GM19328 (cell line): ENCODE data around the gene TTC7B.

ENCODE experiments used
- ATAC-seq: cut with Tn5 transposase; IDR thresholded peaks from one replicate; pipeline ENCODE4 v1.9.1; 2021; ENCODE audit warnings: mild to moderate bottlenecking, moderate library complexity; ENCODE audit not compliant: unreplicated experiment

Gene TTC7B

GRCh38 chr14:90778571-90779255 lies 37.5 kb downstream of the TTC7B start:
- no peak for ATAC-seq

GRCh38 chr14:90777830-90778485 lies 38.3 kb downstream of the TTC7B start:
- ATAC-seq = no peak

- ATAC-seq = no peak
These were observed 38.9 kb downstream of the TTC7B start for GRCh38 chr14:90777358-90777757.

- ATAC-seq = no peak
These were observed 40.8 kb downstream of the TTC7B start for GRCh38 chr14:90775441-90775840.

- no peak for ATAC-seq
These were observed 41.9 kb downstream of the TTC7B start for GRCh38 chr14:90774316-90774715.

- ATAC-seq = no peak
These were observed 42.5 kb downstream of the TTC7B start for GRCh38 chr14:90773705-90774104.

GRCh38 chr14:90773196-90773486 lies 43.1 kb downstream of the TTC7B start:
- ATAC-seq = no peak

GRCh38 chr14:90767899-90768298 lies 48.3 kb downstream of the TTC7B start:
- ATAC-seq = no peak

- no peak for ATAC-seq
These were observed 55.5 kb downstream of the TTC7B start for GRCh38 chr14:90760591-90761316.

GRCh38 chr14:90760078-90760444 lies 56.2 kb downstream of the TTC7B start:
- ATAC-seq = no peak

GRCh38 chr14:90759370-90760077 lies 56.7 kb downstream of the TTC7B start:
- ATAC-seq = no peak

GRCh38 chr14:90758959-90759358 lies 57.3 kb downstream of the TTC7B start:
- ATAC-seq = no peak

- peak; percentile 81 for ATAC-seq
These were observed 58.0 kb downstream of the TTC7B start for GRCh38 chr14:90758028-90758889.

GRCh38 chr14:90757452-90757851 lies 58.8 kb downstream of the TTC7B start:
- no peak for ATAC-seq

GRCh38 chr14:90756755-90757345 lies 59.4 kb downstream of the TTC7B start:
- ATAC-seq = no peak

GRCh38 chr14:90755661-90756304 lies 60.4 kb downstream of the TTC7B start:
- ATAC-seq = no peak

GRCh38 chr14:90753456-90754005 lies 62.7 kb downstream of the TTC7B start:
- ATAC-seq = no peak

- no peak for ATAC-seq
These were observed 65.5 kb downstream of the TTC7B start for GRCh38 chr14:90750701-90751100.

GRCh38 chr14:90750191-90750590 lies 66.0 kb downstream of the TTC7B start:
- ATAC-seq = no peak

GRCh38 chr14:90747909-90748308 lies 68.3 kb downstream of the TTC7B start:
- ATAC-seq = no peak
